ENCODE measurements around the gene LMTK3.

The LMTK3 gene

DNA sequence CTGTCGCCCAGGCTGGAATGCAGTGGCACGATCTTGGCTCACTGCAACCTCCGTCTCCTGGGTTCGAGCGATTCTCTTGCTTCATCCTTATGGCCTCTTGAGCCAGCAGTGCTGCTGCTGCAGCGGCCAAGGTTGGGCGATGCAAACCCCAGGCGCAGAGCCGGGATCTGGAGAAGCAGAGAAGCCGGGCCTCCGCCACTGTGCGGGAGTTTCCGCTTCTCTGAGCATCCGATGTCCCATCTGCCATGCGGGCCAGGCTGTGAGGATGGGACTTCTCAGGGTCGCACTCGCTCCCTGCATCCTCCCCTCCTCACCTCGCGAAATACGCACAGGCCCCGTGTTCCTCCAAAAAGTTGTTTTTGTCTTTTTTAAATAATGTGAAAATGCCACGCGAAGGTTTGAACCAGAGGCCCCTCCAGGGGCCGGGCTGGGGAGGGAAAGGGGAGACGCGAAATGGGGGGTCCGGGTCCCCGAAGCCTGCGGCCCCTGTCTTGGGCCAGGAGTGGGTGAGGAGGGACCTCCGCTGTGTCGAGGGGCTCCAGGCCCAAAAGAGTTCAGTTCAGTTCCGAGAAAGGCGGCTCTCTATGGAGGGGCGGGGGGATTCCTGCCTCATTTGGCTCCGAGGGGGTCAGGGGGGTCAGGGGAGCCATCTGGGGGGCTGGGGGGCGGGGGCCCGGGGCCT lies 26.6 kb downstream of the LMTK3 start:
- no peak for DNase-seq

DNA sequence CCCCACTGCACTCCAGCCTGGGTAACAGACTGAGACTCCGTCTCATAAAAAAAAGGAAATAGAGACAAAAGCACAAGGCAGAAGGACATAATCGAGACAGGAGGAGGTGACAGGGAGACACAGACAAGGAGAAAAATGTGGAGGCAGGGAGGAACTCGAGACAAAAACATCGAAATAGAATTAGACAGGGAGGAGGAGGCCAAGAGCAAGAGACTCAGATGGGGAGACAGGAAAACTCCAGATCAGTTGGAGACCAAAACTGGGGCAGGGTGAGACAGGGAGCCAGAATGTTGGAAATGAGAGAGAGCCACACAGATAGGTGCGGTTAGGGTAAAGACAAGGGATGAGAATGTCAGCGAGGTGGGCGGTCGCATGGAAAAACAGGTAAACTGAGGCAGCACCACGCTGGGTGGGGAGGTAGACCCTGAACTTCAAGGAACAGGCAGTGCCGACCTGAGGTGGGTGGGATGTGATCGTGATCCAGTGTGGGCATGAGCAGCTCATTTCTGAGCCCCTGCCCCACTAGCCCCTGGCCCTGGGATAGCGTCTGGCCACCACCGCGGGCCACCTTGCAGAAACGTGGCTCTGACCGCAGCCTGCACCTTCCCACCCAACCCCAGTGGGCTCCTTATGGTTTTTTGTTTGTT lies 27.3 kb downstream of the LMTK3 start:
- DNase-seq: no peak

DNA sequence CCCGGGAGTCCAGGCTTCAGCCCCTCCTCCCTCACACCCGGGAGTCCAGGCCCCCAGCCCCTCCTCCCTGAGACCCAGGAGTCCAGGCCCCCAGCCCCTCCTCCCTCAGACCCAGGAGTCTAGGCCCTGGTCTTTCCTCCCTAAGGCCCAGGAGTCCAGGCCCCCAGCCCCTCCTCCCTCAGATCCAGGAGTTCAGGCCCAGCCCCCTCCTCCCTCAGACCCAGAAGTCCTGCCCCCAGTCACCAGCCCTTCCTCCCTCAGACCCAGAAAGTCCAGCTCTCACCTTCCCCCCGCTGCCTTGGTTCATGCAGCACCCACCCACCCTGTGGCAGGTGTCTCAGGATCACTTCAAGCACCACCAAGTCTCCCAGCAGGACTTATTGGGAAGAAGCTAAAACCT lies 28.3 kb downstream of the LMTK3 start:
- no peak for DNase-seq

DNA sequence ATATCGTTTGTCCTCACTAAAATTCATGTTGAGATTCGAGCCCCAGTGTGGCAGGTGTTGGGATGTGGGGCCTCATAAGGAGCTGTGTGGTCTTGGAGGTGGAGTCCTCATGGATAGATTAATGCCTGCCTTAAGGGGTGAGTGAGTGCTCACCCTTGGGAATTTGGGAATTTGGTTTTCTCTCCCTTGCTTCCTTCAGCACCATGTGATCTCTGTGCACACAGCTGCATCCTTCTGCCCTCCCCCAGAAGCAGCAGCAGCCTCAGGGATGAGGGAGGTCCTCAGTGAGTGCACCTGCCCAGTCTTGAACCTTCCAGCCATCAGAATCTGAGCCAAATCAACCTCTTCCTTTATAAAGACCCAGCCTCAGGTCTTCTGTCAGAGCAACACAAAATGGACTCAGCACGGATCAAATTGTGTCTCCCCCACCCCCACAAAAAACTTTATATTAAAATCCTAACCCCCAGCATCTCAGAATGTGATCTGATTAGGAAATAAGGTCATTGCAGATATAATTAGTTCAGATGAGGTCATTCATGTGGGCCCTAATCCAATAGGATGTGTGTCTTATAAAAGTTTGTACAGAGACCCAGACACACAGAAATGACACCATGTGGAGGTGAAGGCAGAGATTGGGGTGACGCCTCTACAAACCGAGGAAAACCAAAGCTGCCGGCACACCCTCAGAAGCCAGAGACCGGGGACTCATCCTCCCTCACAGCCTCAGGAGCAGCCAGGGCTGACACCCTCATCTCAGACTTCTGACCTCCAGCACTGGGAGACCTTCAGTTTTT lies 29.6 kb downstream of the LMTK3 start:
- no peak for DNase-seq

DNA sequence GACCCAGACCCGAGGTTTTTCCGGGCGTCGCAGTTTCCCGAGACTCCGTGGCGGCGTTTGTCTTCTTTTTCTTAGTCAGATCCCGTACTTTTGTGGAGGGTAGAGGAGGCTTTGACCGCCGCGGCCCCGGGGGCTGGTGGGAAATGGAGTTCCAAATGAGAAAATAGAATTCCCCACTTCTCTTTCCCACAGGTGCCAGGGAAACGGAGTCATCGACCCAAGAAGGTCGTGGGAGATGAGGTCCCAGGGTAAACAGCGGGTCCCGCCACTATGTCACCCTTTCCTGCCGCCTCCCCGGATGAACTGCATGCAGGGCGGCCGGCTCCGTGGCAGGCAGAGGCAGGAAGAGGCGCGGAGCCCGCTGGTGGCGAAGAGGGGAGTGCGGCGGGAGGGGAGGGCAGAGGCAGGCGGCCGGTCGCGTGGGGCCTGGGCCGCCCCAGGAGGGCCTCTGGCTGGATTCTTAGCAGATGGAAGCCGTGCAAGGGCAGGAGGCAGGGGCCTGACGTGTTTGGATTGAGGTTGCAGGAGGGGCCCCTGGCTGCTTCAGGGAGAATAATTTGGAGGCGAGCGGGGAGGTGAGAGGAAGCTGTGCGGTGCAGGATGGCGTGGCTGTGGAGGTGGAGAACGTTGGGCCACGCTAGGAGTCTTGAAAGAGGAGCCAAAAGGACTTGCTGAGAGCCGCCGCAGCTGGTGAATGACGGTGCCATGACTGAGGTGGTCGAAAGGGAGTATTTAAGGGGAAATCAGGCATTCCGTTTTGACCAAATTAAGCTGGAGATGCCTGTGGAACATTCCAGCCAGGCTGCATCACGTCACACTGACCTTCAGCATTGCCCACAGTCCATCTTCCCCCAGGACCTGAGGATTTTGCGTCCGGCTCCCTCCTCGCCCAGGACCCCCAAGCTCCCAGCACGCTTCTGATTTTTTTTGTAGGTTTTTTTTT lies 30.8 kb downstream of the LMTK3 start:
- peak; percentile 79 for DNase-seq

DNA sequence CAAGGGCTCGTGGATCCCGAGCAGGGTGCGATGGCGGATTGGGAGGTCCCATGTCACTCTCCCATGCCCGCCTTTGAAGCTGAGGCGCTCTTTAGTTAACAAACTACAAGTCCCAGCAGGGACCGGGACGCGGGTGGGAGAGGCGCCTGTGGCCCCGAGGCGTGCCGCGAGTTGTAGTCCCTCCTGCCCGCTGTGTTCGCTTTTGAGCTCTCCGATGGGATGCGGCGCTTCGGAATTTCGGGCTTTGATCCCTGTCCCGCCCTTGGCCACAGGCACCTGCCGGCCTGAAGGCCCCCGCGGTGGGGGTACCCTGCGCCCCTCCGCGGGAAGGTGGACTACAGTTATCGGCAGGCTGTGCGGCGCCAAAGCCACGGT lies 31.5 kb downstream of the LMTK3 start:
- peak; percentile 77 for DNase-seq

DNA sequence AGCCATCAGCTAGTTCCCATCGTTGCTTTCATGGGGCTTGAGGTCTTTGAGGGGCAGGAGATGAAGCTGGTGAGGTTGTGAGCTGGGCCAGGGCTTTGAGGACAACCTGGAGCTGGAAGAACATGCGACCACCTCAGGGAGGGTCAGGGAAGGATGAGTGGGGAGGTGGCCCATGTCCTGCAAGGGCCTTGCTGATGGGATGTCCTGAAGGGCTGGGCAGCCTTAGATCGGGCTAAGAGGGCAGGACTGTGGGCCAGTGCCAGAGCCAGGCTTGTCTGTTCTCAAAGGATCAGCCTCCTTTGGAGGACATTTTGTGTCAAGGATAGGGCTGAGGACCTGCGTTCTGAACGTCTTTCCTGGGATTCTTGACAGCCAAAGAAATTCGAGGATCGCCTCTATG lies 31.9 kb downstream of the LMTK3 start:
- no peak for DNase-seq

DNA sequence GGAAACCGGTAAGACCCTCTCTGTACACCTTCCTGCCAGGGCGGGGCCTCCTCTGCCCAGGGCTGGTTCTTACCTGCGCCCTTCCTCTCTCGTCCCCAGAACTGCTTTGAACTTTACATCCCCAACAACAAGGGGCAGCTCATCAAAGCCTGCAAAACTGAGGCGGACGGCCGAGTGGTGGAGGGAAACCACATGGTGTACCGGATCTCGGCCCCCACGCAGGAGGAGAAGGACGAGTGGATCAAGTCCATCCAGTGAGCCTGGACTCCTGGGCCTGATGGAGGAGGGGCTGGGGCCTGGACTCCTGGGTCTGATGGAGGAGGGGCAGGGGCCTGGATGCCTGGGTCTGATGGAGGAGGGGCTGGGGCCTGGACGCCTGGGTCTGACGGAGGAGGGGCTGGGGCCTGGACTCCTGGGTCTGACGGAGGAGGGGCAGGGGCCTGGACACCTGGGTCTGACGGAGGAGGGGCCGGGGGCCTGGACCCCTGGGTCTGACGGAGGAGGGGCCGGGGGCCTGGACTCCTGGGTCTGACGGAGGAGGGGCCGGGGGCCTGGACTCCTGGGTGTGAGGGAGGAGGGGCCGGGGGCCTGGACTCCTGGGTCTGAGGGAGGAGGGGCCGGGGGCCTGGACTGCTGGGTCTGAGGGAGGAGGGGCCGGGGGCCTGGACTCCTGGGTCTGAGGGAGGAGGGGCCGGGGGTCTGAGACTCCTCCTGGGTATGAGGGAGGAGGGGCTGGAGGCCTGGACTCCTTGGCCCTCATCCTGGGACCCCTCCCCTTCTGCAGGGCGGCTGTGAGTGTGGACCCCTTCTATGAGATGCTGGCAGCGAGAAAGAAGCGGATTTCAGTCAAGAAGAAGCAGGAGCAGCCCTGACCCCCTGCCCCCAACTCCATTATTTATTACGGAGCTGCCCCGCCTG lies 33.0 kb downstream of the LMTK3 start:
- DNase-seq: no peak

DNA sequence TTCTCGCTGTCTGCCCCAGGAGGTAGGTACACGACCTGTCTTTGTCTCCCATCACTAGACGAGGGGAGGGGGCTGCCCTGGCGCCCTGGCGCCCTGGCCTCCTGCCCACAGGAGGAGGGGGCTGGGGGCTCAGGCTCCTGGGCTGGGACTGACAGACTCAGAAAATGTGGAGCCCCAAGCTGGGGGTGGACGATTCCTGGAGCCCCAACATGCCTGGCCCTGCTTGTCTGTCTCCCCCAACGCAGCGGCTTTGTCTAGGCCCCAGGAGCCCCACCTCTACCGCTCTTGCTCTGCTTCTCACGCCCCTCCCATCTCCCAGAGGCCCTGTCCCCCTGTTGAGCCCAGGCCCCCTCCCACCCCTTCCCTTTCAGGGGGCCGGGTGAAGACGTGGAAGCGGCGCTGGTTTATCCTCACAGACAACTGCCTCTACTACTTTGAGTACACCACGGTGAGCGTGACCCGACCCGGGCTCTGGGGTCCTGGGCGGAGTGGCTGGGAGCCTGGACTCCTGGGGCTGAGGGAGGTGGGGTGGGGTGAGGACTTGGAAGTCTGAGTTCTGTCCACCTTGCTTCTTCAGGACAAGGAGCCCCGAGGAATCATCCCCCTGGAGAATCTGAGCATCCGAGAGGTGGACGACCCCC lies 33.8 kb downstream of the LMTK3 start:
- no peak for DNase-seq

DNA sequence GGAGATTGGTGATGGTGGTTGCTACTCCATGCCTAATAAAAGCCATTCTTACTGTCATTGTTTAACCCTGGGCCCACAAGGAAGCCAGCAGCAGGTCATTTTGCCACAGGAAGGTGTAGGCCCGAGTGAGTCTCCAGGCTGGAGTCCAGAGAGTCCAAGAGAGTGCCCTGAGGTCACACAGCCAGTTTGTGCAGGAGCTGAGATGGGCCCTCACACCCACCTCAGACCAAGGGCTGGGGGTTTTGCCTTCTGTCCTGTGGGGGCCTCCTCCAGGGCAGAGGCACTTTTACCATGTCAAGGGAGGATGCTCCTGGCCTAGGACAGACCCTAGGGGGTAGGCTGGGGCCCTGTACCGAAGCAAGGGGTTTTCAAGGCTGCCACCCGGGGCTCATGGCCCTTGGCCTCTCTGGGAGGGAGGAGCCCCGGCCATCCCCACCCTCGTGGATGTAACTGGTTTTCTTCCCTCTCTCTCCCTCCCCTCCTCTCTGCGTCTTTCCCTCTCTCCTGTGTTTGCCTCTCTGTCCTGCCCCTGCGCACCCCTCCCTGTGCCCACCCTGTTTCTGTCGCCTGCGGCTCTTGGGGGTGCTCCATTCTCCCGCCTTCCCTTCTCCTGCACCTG lies 34.5 kb downstream of the LMTK3 start:
- no peak for DNase-seq

DNA sequence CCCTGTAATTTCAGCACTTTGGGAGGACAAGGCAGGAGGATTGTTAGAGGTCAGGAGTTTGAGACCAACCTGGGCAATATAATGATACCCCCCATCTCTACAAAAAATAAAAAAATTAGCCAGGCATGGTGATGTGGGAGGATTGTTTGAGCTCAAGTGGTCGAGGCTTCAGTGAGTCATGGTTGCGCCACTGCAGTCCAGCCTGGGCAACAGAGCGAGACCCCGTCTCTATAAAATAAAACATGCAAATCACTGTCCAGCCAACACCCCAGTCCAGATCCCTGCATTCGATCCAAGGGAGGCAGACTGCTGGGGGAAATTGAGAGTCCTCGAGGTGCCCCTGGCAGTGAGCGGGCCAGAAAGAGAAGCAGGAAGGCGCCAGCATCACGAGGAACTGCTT lies 35.5 kb downstream of the LMTK3 start:
- no peak for DNase-seq

DNA sequence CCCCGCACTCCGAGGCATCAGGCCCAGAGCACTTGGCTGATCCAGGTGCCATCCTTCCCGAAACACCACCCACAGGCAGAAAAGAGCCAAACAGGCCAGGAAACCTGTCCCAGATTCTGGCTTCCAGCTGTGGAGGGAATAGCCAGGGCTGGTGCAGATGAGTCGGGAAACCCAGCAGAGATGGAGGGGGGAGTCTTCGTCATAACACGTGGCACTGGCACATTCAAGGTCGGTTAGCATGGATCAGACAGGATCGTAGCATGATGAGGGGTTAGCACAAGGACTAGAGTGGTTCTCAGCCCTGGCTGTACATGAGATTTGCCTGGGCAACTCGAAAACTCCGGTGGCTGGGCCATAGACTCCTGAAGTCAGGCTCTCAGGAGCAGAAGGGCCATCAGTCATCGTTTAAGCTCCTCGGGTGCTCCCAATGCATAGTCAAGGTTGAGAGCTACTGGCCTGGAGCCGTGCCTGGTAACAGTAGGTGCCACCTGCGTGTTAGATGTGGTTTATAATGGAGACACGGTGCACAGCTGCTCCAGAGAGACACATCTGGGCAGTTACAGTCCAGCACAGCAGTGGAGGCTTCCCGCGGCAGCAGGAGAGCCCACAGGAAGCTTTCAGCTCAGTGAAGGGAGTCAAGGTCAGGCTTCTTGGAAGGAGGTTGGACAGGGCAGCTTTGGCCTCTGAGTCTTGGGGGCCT lies 36.1 kb downstream of the LMTK3 start:
- DNase-seq: no peak

DNA sequence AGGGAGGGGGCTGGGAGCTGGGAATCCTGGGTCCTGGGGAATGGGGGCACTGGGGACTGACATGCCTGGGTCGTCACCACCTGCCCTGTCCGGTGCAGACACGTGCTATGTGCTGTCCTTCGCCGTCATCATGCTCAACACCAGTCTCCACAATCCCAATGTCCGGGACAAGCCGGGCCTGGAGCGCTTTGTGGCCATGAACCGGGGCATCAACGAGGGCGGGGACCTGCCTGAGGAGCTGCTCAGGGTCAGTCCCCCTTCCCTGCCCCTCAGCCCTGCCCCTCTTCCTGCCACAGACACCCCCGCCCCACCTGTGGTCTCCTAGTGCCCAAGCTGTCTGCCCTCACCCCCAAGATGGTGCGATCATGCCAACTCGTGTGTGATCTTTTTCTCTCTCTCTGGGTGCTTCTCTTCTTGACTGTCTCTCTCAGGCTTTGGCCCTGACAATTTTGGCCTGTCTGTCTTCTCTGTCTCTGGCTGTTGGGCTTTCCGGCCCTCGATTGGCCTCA lies 37.5 kb downstream of the LMTK3 start:
- DNase-seq: no peak

DNA sequence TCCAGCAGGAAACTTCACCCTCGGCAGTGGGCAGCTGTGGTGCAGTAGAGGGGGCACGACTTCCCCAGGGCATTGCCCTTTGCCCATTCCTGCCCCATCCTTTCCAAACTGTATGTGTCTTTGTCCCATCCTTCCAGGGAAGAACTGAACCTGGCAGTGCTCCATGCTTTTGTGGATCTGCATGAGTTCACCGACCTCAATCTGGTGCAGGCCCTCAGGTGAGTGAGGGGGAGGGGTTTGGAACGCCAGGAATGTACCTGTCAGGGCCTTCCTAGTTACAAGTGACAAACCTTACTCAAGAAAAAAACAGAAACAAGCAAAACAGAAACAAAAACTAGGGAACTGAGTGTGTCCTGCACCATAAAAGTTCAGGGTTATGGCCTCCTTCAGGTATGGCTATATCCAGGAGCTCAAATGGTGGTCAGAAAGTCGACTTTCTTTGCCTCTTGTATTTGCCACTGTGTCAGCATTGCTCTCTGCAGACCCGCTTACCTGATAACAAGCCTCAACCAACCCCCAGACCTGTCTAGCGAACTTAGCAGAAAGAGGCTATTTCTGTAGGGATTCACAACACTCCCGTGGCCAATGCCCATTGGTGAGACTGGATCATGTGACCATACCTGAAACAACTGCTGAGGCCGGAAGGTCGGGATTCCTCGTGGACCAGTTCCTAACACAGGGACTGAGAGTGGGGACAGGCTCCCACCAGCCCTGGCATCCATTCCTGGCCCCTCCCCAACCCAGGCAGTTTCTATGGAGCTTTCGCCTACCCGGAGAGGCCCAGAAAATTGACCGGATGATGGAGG lies 38.3 kb downstream of the LMTK3 start:
- DNase-seq: no peak

DNA sequence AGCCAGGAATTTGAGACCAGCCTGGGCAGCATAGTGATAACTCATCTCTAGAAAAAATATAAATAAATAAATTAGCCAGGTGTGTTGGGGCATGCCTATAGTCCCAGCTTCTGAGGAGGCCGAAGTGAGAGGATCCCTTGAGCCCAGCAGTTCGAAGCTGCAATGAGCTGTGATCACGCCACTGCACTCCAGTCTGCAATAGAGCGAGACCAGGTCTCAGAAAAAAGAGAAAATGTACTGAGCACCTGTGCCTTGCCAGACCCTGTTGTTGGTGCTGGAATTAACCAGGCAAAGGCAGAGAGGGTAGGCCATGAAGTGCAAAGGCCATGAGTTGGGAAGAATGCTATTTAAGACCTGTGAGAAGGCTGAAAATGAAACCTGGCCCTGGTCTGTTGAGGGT lies 39.8 kb downstream of the LMTK3 start:
- no peak for DNase-seq

DNA sequence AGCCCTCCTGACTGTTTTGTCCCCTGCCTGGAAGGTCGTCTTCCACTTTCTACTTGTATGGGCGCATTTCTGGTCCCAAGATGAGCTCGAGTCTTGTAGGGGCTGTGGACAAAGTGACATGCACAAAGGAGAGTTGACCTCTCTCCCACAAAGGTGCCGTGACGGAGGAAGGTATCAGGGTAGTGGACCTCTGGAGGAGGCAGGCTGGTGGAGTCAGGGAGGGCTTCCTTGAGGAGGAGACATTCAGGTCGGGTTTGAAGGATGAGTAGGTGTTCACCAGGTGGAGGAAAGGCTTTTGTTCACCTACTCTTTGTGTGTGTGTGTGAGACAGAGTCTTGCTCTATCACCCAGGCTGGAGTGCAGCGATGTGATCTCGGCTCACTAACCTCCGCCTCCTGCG lies 40.8 kb downstream of the LMTK3 start:
- no peak for DNase-seq

DNA sequence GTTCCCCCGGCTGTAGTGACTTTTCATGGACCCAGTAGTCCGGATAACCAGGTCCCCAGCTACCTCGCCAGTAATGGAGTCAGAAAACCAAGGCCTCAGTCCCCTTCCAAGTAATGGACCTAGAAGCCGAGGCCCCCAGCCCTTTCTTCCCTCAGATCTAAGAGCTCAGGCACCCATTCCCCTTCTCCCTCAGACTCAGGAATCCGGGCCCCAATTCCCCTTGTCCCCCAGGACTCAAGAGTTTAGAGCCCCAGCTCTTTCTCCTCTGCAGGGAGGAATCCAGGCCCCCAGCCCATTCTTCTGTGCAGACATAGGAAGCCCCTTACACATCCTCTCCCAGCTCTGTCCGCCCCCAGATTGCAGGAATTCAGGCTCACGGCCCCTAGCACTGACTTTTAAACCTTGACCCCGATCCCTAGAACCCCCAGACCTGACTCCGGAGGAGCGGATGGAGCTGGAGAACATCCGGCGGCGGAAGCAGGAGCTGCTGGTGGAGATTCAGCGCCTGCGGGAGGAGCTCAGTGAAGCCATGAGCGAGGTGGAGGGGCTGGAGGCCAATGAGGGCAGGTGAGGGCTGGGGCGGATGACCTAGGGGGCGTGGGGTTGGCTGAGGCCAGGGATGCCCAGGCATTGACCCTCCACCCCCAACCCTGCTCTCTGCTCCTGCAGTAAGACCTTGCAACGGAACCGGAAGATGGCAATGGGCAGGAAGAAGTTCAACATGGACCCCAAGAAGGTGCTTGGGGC lies 41.5 kb downstream of the LMTK3 start:
- DNase-seq: no peak

DNA sequence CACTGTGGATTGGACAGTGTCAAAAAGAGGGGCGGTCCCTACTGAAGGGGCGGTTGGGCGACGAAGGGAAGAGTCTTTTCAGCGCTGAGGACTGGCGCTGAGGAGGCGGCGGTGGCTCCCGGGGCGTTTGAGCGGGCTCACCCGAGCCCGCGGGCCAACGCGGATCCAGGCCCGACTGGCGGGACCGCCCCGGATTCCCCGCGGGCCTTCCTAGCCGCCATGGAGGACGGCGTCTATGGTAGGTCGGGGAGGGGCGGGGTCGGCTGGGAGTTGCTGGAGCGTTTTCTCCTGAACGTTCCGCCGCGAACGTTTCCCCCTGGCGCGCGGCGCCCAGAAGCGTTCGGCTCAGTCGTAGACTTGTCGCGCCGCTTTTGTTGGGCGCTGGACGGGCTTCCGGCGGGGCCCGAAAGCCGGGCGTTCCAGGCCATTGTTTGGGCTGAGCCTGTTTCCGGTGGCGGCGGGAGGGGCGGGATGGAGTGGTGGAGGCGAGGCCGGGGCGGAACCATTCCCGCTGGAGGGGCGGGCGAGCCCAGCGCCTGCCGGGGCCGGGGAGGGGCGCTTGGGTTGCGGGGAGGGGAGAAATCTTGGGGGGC lies 42.2 kb downstream of the LMTK3 start, which contains the start of gene CYTH2:
TSS of gene CYTH2 (plus strand) at position 81 of the 593 bp plus-strand sequence. CDS start at position 220, 139 bp downstream.
- DNase-seq: peak; percentile 92

All from right forelimb (tissue), 1 donor.